DOHH2 (cell line): ENCODE data around the gene RYR2.

Source experiments
- H3F3A ChIP-seq: fragments of 200-600 bp; sonication (generic), shearing (Covaris generic); 2 replicates; pipeline ENCODE4 v1.6.0; 2016; ENCODE audit warnings: antibody characterized with exemption, mild to moderate bottlenecking; ENCODE audit not compliant: control insufficient read depth, insufficient read depth
- H3K27ac ChIP-seq: fragments of 200-600 bp; sonication (generic); 2 replicates; pipeline ENCODE4 v1.5.1; 2014; ENCODE audit warnings: low read depth, mild to moderate bottlenecking, low read length, moderate library complexity
- H3K27me3 ChIP-seq: fragments of 200-600 bp; sonication (generic); 2 replicates; pipeline ENCODE4 v1.6.1; 2014; ENCODE audit warnings: mild to moderate bottlenecking, low read length, mixed read lengths; ENCODE audit not compliant: control insufficient read depth
- H3K36me3 ChIP-seq: fragments of 200-600 bp; sonication (generic); 2 replicates; pipeline ENCODE4 v1.6.1; 2014; ENCODE audit warnings: mild to moderate bottlenecking, low read length, moderate library complexity, mixed read lengths; ENCODE audit not compliant: control insufficient read depth
- H3K4me1 ChIP-seq: fragments of 200-600 bp; sonication (generic); 2 replicates; pipeline ENCODE4 v1.6.1; 2014; ENCODE audit warnings: mild to moderate bottlenecking, low read length, mixed read lengths; ENCODE audit not compliant: control insufficient read depth
- H3K4me2 ChIP-seq: fragments of 200-600 bp; sonication (generic); 2 replicates; pipeline ENCODE4 v1.6.0; 2014; ENCODE audit warnings: mild to moderate bottlenecking, low read length, moderate library complexity
- H3K4me3 ChIP-seq: fragments of 200-600 bp; sonication (generic); 2 replicates; pipeline ENCODE4 v1.5.1; 2014; ENCODE audit warnings: mild to moderate bottlenecking, low read length, mixed read lengths
- H3K79me2 ChIP-seq: fragments of 200-600 bp; sonication (generic); 2 replicates; pipeline ENCODE4 v1.6.1; 2014; ENCODE audit warnings: mild to moderate bottlenecking, low read length, mixed read lengths; ENCODE audit not compliant: control insufficient read depth
- H3K9me2 ChIP-seq: fragments of 200-600 bp; sonication (generic); replicated peaks from 2 replicates; pipeline ENCODE4 v1.6.1; 2014; ENCODE audit warnings: mild to moderate bottlenecking, low read length, mixed read lengths; ENCODE audit not compliant: control insufficient read depth
- H3K9me3 ChIP-seq: fragments of 200-600 bp; sonication (generic); 2 replicates; pipeline ENCODE4 v1.6.1; 2014; ENCODE audit warnings: antibody characterized with exemption, low read length, mixed read lengths; ENCODE audit not compliant: control insufficient read depth, insufficient read depth
- H4K20me1 ChIP-seq: fragments of 200-600 bp; sonication (generic); 2 replicates; pipeline ENCODE4 v1.6.0; 2014; ENCODE audit warnings: low read depth, mild to moderate bottlenecking, antibody characterized with exemption, low read length, moderate library complexity; ENCODE audit not compliant: control insufficient read depth, insufficient read depth
- EZH2phosphoT487 ChIP-seq: fragments of 200-600 bp; sonication (generic); IDR thresholded peaks from 2 replicates; pipeline ENCODE4 v1.6.1; 2017; ENCODE audit warnings: borderline replicate concordance, mild to moderate bottlenecking, antibody characterized with exemption, low read length, moderate library complexity, mixed read lengths
- TF ChIP-seq, protein P1 (sequence below): fragments of 200-600 bp; sonication (generic); IDR thresholded peaks from one replicate; pipeline ENCODE4 v1.5.1; 2014; ENCODE audit warnings: antibody characterized with exemption, mild to moderate bottlenecking, low read depth, low read length; ENCODE audit not compliant: poor library complexity, severe bottlenecking

Gene RYR2

DNA sequence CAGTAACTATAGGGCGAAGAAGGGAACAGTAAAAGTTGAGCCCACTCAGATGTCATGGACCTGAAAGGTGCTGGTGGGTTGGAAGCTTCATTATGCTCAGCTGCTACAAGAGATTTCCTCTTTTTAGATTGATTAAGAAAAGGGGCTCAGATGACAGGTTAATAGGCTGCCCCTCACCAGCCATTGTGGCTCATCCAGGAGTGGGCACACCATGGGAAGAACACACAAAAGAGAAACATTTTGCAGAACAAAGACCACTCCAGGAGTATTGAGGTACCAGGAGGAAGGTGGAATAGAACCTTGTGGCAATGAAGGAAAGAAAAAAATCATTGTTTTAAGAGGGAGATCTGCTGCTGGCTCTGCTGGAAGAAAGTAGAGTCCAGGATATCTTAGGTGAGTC lies 205.5 kb downstream of the RYR2 start:
- no peak for TF ChIP-seq EZH2phosphoT487
- TF ChIP-seq, protein P1, sequence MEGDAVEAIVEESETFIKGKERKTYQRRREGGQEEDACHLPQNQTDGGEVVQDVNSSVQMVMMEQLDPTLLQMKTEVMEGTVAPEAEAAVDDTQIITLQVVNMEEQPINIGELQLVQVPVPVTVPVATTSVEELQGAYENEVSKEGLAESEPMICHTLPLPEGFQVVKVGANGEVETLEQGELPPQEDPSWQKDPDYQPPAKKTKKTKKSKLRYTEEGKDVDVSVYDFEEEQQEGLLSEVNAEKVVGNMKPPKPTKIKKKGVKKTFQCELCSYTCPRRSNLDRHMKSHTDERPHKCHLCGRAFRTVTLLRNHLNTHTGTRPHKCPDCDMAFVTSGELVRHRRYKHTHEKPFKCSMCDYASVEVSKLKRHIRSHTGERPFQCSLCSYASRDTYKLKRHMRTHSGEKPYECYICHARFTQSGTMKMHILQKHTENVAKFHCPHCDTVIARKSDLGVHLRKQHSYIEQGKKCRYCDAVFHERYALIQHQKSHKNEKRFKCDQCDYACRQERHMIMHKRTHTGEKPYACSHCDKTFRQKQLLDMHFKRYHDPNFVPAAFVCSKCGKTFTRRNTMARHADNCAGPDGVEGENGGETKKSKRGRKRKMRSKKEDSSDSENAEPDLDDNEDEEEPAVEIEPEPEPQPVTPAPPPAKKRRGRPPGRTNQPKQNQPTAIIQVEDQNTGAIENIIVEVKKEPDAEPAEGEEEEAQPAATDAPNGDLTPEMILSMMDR: no peak

DNA sequence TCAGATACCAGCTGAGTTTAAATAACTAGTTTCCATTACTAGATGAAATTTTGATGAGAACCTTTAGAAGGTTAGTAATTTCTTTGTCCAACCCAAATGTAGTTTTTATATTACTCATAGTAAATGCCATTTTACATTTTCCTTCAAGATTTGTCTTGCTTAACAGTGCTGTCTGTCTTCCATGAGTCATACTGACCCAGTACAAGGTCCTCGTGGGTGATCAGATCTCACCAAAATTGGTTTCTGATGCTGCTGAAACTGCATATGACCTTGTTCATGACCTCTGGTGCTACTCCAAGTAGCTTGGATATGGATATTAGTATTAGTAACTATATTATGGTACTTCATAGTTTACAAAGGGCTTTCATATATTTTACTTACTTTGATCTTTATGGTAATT lies 207.1 kb downstream of the RYR2 start:
- H3K36me3 ChIP-seq: no peaks in the 10 kb centered on the region
- no peaks in the 10 kb centered on the region for H4K20me1 ChIP-seq
- H3K4me1 ChIP-seq: no peaks in the 10 kb centered on the region
- H3K9me3 ChIP-seq: no peaks in the 10 kb centered on the region
- no peak overlapping the region for H3K4me2 ChIP-seq
- H3K4me3 ChIP-seq: no peak overlapping the region
- TF ChIP-seq, protein P1: no peak
- no peak for TF ChIP-seq EZH2phosphoT487
- no peak overlapping the region for H3K27ac ChIP-seq
- H3F3A ChIP-seq: no peaks in the 10 kb centered on the region
- no peaks in the 10 kb centered on the region for H3K9me2 ChIP-seq
- no peaks in the 10 kb centered on the region for H3K79me2 ChIP-seq
- no peaks in the 10 kb centered on the region for H3K27me3 ChIP-seq

More for the DNA sequence above, 205.5 kb downstream of the RYR2 start:
- H3K27me3 ChIP-seq: no peaks in the 10 kb centered on the region
- H3K4me3 ChIP-seq: no peak overlapping the region
- H3K79me2 ChIP-seq: no peaks in the 10 kb centered on the region
- H3K36me3 ChIP-seq: no peaks in the 10 kb centered on the region
- no peaks in the 10 kb centered on the region for H4K20me1 ChIP-seq
- H3K9me3 ChIP-seq: no peaks in the 10 kb centered on the region
- no peaks in the 10 kb centered on the region for H3K9me2 ChIP-seq
- H3F3A ChIP-seq: no peaks in the 10 kb centered on the region
- H3K27ac ChIP-seq: no peak overlapping the region
- no peak overlapping the region for H3K4me2 ChIP-seq
- no peaks in the 10 kb centered on the region for H3K4me1 ChIP-seq

DNA sequence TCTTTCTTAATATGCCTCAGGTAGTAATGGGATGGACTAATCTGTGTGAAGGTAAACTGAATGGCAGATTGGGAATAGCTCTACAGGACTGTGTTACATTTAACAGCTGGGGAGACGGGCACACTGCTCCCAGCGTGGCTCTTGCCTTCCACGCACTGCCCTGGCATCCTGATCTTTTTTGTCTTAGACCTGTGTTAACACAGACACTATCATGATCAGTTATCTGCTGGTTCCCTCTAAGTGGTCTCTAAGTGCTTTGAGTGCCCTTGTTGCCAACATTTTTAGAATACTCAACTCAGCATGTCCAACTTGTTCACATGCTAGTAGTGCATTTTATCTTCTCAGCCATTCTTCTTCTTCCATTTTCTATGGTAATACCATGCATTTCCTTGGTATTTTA lies 208.1 kb downstream of the RYR2 start:
- H3K27me3 ChIP-seq: no peaks in the 10 kb centered on the region
- no peaks in the 10 kb centered on the region for H3K79me2 ChIP-seq
- H3K4me3 ChIP-seq: no peak overlapping the region
- no peak overlapping the region for H3K4me2 ChIP-seq
- H3K9me3 ChIP-seq: no peaks in the 10 kb centered on the region
- H3F3A ChIP-seq: no peaks in the 10 kb centered on the region
- no peaks in the 10 kb centered on the region for H3K9me2 ChIP-seq
- H3K27ac ChIP-seq: no peak overlapping the region
- TF ChIP-seq EZH2phosphoT487: no peak
- TF ChIP-seq, protein P1: no peak
- H3K36me3 ChIP-seq: no peaks in the 10 kb centered on the region
- no peaks in the 10 kb centered on the region for H3K4me1 ChIP-seq
- no peaks in the 10 kb centered on the region for H4K20me1 ChIP-seq

GRCh38 chr1:237255071-237255470 lies 213.1 kb downstream of the RYR2 start:
- no peak for TF ChIP-seq EZH2phosphoT487
- TF ChIP-seq, protein P1: no peak
- Histone ChIP-seq H3K27me3 (no peaks in the 10 kb centered on the region), H3K4me1 (no peaks in the 10 kb centered on the region), H3K36me3 (no peaks in the 10 kb centered on the region), H3K4me2 (no peak overlapping the region), H4K20me1 (no peaks in the 10 kb centered on the region), H3K79me2 (no peaks in the 10 kb centered on the region), H3K4me3 (no peak overlapping the region), H3K9me3 (no peaks in the 10 kb centered on the region), H3F3A (no peaks in the 10 kb centered on the region), H3K9me2 (no peaks in the 10 kb centered on the region), H3K27ac (no peak overlapping the region)
